GM20000 (cell line): Measurements from ENCODE around the gene CYP4B1.
"Not testable (repeated sequence)": the region's sequence is repeated elsewhere in the genome, so short reads cannot be mapped to it uniquely, and the experiment has no call there.

Experiments used
- DNase-seq: peaks from one replicate; pipeline ENCODE4 v3.0.0; 2012; ENCODE audit warnings: low spot score
- CTCF ChIP-seq: IDR thresholded peaks from 2 replicates; pipeline ENCODE4 v1.5.1; 2012; ENCODE audit warnings: mild to moderate bottlenecking, control low read depth; ENCODE audit errors: extremely low read depth, missing control alignments

The CYP4B1 gene

DNA sequence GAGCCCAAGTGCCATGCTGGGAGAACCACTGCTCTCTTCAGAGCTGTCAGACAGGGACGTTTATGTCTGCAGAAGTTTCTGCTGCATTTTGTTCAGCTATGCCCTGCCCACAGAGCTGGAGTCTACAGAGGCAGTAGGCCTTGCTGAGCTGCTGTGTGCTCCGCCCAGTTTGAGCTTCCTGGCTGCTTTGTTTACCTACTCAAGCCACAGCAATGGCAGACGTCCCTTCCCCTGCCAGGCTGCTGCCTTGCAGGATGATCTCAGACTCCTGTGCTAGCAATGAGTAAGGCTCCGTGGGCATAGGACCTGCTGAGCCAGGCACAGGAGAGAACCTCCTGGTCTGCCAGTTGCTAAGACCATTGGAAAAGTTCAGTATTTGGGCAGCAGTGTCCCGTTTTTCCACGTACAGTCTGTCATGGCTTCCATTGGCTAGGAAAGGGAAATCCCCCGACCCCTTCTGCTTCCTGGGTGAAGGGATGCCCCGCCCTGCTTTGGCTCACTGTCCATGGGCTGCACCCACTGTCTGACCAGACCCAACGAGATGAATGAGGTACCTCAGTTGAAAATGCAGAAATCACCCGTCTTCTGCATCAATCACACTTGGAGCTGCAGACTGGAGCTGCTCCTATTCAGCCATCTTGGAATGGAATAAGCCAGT lies 31.9 kb downstream of the CYP4B1 start:
- no peak for TF ChIP-seq CTCF
- no peak for DNase-seq

DNA sequence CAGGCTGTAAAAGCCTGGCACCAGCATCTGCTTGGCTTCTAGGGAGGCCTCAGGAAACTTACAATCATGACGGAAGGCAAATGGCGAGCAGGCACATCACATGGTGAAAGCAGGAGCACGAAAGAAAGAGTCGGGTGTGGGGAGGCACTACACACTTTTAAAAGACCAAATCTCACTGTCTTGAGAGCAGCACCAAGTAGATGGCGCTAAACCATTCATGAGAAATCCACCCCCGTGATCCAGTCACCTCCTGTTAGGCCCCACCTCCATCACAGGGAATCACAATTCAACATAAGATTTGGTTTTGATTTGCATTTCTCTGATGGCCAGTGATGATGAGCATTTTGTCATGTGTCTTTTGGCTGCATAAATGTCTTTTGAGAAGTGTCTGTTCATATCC lies 36.6 kb downstream of the CYP4B1 start:
- not testable (repeated sequence) for DNase-seq

GRCh38 chr1:46846386-46846785 lies 47.5 kb downstream of the CYP4B1 start:
- not testable (repeated sequence) for DNase-seq

GRCh38 chr1:46857660-46858065 lies 58.8 kb downstream of the CYP4B1 start:
- DNase-seq = not testable (repeated sequence)

DNA sequence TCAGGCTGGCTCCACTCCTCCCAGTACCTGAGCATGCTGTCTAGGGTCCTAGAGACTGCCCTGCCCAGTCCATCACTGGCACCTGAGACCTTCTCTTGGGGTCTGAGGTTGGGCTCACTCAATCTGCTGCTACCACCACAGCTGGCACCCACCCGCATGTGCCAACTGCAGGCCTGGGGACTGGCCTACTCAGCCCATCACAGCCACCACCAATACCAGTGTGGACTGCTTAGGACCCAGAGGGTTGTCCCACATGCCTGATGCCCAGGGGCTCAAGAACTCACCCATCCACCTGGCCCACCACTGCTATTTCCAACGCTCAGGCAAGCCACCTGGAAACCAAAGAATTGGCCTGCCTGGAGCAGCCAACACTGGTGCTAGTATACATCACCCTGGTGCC lies 63.5 kb downstream of the CYP4B1 start:
- no peak for TF ChIP-seq CTCF

More for the DNA sequence above, 63.5 kb downstream of the CYP4B1 start:
- DNase-seq = no peak
